Measurements from ENCODE around the gene TBC1D22A.

DNA sequence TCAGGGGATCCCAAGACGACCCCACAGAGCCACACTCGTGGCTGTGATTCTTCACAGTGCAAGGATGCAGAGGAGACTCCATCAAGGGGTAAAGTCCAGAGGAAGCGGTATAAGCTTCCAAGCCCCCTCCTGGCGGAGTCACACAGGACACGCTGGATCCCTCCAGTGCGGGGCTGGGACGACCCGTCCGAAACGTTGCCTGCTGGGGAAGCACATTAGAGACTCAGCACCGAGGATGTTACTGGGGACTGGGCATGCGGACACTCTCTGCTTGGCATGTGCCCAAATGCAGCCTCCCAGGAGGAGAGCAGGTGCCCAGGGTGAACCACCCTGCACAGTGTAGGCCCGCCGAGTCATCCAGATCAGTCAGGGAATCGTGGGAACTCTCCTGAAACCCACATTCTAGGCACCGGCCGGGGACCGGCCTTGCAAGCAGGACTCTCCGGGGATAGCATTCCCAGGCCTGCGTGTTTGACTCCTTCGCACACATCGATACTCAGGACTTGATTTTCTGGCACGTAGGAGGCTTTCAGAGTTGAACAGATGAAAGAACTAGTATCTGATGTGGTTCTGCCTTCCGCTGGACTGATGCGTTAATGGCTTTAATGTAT, 229.8 kb downstream of the TBC1D22A start:
- TF ChIP-seq CTCF (IDR thresholded peaks at IDR 0.05; ENCODE audit: low read length) (no peak), EZH2 (IDR thresholded peaks at IDR 0.05; ENCODE audit: borderline replicate concordance, low read length) (no peak)
